ENCODE measurements around the gene TFAM. TPM values are rescaled to one million over a fixed set of nuclear protein-coding genes. Genes with fewer than 3 reads are reported as not detected.

The TFAM gene
- total RNA-seq, 2 experiments from 2014 or later, result 85.4 to 92.5 TPM

DNA sequence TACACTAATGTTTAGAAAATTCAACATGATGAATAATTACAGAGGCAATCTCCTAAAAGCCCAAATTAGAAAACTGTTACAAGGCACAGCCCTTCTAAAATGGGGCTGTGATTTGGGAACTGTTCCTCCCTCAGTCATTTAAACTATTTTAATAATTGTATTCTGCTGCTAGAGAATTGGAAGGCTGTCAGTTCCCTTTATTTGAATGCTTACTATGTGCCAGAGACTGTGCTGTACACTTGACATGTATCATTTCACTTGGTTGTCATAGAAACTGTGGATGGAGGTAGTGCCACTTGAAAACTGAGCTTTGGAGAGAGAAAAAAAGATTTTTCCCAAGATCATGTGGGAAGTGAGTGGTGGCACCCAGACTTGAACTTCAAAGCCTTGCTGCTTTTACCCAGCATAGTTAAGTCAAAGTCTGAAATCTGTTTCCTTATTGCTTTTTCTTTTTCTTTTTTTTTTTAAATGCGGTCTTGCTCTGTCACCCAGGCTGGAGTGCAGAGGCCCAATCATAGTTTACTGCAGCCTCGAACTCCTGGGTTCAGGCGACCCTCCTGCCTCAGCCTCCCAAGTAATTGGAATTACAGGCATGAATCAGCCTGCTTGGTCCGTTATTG, 26.8 kb upstream of the TFAM start:
- ChIA-PET CTCF (no interaction called here), POLR2A (no interaction called here)
- intact Hi-C loops (cut with micrococcal nuclease), result no loop called here
- Mint-ChIP-seq H3K27ac (no peak overlapping the region), H3K4me1 (ENCODE audit: low read depth) (peaks cover 29% of the 10 kb centered on the region), H3K36me3 (peaks cover 3% of the 10 kb centered on the region), H3K27me3 (no peaks in the 10 kb centered on the region), H3K4me3 (no peak overlapping the region), H3K9me3 (no peaks in the 10 kb centered on the region)
- DNase-seq, result no peak

DNA sequence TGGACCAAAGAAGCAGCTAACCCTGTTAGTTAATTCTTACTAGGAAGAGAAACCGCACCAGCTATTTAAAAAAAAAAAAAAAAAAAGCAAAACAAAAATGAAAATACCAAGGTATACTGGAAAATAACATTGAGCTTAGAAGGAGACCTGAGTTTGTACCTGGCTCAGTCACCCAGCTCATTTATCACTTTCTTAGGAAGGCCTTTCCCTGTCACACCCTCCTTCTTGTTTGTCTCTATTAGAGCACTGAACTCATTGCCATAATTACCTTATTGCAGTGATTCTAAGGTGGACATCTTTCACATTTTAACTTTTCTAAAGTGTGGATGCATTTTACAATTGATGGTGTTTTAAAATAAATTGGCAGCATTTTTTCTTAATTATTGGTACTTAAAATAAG, 26.3 kb upstream of the TFAM start:
- ChIA-PET CTCF (no interaction called here), POLR2A (no interaction called here)
- peaks cover 29% of the 10 kb centered on the region for H3K4me1 Mint-ChIP-seq (ENCODE audit: low read depth)
- no peaks in the 10 kb centered on the region for H3K27me3 Mint-ChIP-seq
- H3K36me3 Mint-ChIP-seq, result peaks cover 3% of the 10 kb centered on the region
- H3K9me3 Mint-ChIP-seq, result no peaks in the 10 kb centered on the region
- H3K4me3 Mint-ChIP-seq, result no peak overlapping the region
- intact Hi-C loops (cut with micrococcal nuclease), result no loop called here
- DNase-seq, result no peak
- H3K27ac Mint-ChIP-seq, result no peak overlapping the region

DNA sequence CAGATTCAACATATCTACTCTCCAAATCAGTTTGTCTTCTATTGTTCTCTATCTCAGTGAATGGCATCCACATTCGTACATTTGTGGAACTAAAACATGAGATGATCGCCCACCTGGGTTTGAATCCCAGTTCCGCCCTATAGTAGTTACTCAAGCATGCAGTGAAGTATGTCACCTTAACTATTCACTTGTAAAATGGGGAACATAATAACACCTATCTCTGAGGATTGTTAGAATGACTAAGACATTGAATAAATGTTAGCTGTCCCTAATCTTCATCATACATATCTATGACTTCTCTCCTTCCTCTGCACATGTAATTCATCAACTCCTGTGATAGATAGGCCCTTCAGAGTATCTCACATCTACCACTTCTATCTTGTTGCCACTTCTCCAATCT, 25.7 kb upstream of the TFAM start:
- CTCF ChIA-PET, result interaction anchor here (0.8 kb wide), 1 partner anchor 25 kb away, joined by 3 read pairs; the partner anchor contains the start of gene TFAM
- POLR2A ChIA-PET, result no interaction called here
- DNase-seq, result no peak
- Mint-ChIP-seq H3K36me3 (peaks cover 3% of the 10 kb centered on the region), H3K27ac (no peak overlapping the region), H3K9me3 (no peaks in the 10 kb centered on the region), H3K27me3 (no peaks in the 10 kb centered on the region), H3K4me1 (ENCODE audit: low read depth) (peaks cover 29% of the 10 kb centered on the region), H3K4me3 (no peak overlapping the region)
- intact Hi-C loops (cut with micrococcal nuclease), result no loop called here

DNA sequence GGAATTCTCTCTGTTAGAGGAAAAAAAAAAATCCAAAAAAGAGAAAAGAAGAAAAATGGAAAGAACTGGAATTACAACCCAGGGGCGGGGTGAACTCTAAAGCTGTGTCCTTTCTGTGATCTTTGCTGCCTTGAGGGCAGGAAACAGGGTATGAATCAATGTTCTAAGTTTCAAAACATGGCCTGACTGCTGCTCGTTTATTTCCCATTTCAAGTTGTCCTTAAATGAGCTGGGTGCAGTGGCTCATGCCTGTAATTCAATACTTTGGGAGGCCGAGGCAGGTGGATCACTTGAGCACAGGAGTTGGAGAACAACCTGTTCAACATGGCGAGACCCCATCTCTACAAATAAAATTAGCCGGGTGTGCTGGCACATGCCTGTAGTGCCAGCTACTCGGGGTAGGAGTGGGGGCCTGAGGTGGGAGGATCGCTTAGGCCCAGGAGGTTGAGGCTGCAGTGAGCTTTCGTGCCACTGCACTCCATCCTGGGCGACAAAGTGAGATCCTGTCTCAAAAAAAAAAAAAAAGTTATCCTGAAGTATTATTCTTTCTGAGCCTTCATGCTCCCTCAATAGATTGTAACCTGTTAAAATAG, 24.7 kb upstream of the TFAM start:
- POLR2A ChIA-PET, result interaction anchor here (0.6 kb wide), 1 partner anchor 216 kb away, joined by 4 read pairs; no protein-coding TSS in a partner anchor
- DNase-seq, result no peak
- no peak overlapping the region for H3K27ac Mint-ChIP-seq

DNA sequence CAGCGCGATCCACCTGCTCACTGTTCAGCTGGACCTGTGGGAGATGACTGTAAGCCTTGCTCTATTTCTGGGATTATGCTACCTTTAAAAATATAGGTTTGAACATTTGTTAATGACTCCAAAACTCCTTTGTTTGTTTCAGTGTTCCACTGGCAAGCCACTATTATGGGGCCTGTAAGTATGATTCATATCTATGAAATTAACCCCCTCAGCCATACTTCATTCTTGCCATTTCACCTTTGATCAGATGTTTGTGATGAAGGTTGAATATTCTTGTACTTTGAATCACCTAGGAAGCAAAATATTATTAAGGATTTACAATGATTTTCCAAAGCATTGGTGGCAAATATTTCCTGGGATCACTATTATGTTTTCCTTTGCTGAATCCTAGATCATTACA, 23.9 kb upstream of the TFAM start:
- Mint-ChIP-seq H3K36me3 (peaks cover 7% of the 10 kb centered on the region), H3K9me3 (no peaks in the 10 kb centered on the region), H3K4me1 (ENCODE audit: low read depth) (peaks cover 25% of the 10 kb centered on the region), H3K4me3 (no peak overlapping the region), H3K27ac (no peak overlapping the region), H3K27me3 (no peaks in the 10 kb centered on the region)
- ChIA-PET POLR2A (no interaction called here), CTCF (no interaction called here)
- no peak for DNase-seq
- intact Hi-C loops (cut with micrococcal nuclease), result loop anchor here (2.0 kb wide), 1 partner anchor 27 kb away; the partner anchor contains the start of gene UBE2D1

More for the DNA sequence above, 24.7 kb upstream of the TFAM start:
- peaks cover 7% of the 10 kb centered on the region for H3K36me3 Mint-ChIP-seq
- H3K4me1 Mint-ChIP-seq (ENCODE audit: low read depth), result peaks cover 25% of the 10 kb centered on the region
- intact Hi-C loops (cut with micrococcal nuclease), result loop anchor here (2.0 kb wide), 1 partner anchor 26 kb away; the partner anchor contains the start of gene UBE2D1
- CTCF ChIA-PET, result interaction anchor here (0.8 kb wide), 1 partner anchor 24 kb away, joined by 3 read pairs; the partner anchor contains the start of gene TFAM
- no peaks in the 10 kb centered on the region for H3K27me3 Mint-ChIP-seq
- no peaks in the 10 kb centered on the region for H3K9me3 Mint-ChIP-seq
- H3K4me3 Mint-ChIP-seq, result no peak overlapping the region

DNA sequence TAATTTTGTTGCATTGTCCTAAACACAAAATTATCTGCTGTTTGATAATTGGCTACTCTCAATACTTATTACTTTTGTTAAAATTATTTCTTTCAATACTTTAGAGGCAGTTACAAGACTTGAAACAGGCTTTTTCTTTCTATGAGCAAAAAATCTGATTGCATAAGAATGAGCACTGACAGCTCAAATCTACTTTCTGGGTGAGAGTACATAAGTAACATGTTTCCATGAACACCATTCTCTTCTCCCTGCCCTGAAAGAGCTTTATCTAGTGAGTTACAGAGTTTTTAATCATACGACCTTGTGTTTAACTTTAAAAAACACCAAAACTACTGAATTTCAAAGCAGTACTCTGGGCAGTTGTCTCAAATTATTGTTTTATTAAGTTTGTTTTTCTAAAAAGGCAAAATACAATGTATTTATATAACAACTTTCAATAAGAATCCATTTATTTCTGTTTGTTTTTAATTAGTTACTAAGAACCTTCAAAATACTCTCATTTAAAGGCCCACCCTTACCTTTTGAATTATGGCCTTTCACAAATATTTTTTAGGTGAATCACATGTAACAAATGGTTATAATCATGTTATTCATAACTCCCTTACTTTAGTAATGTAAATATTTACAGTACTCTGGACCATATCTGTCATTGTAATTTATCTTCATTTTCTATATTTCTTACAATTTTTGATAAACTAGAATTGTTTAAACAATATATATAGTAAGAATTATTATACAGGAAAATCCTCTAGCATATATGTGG, 23.0 kb upstream of the TFAM start:
- no peak overlapping the region for H3K27ac Mint-ChIP-seq
- H3K4me3 Mint-ChIP-seq, result no peak overlapping the region
- peaks cover 7% of the 10 kb centered on the region for H3K36me3 Mint-ChIP-seq
- CTCF ChIA-PET, result no interaction called here
- POLR2A ChIA-PET, result no interaction called here
- no peaks in the 10 kb centered on the region for H3K9me3 Mint-ChIP-seq
- intact Hi-C loops (cut with micrococcal nuclease), result no loop called here
- DNase-seq, result no peak
- H3K27me3 Mint-ChIP-seq, result no peaks in the 10 kb centered on the region
- peaks cover 25% of the 10 kb centered on the region for H3K4me1 Mint-ChIP-seq (ENCODE audit: low read depth)

DNA sequence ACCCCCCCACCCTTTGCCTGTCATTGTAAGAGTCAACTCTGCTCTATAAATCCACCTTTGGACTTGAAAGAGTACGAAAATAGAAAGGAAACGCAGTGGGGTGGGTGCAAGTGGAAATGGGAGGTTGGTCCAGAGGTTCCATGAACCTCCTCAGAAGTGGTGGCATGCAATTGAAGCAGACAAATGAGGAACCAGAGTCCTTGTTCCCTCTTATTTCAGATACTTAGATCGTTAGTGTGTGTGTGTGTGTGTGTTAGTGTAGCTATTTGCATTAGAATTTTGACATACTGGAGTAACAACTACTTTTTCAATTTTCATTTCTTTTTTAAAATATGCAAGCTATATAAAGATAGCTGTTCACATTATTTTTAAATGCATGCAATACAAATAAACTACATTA, 18.1 kb upstream of the TFAM start:
- Mint-ChIP-seq H3K36me3 (peaks cover 7% of the 10 kb centered on the region), H3K4me1 (ENCODE audit: low read depth) (no peaks in the 10 kb centered on the region), H3K9me3 (no peaks in the 10 kb centered on the region), H3K27ac (no peak overlapping the region), H3K27me3 (no peaks in the 10 kb centered on the region), H3K4me3 (no peak overlapping the region)
- intact Hi-C loops (cut with micrococcal nuclease), result no loop called here
- CTCF ChIA-PET, result no interaction called here
- POLR2A ChIA-PET, result no interaction called here
- no peak for DNase-seq

DNA sequence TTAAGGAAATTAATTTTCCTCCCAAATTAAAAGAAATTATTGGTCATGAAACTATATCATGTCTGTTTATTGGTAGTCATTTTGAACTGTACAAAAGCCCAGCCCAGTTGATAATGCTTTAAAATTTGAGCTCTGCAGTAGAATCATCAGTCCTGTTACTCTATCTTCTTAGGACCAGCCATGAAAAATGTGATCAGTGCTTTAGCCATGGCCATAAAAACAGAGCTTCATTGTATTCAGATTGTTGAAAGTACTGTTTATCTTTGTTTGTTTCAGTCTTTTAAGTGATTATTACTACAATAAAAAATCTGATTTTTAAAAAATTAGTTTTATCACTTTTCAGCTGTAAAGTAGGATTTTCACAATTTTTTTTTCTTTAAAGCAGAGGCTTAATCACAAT, 13.7 kb upstream of the TFAM start:
- Mint-ChIP-seq H3K27me3 (no peaks in the 10 kb centered on the region), H3K9me3 (no peaks in the 10 kb centered on the region), H3K4me1 (ENCODE audit: low read depth) (no peaks in the 10 kb centered on the region), H3K4me3 (no peak overlapping the region), H3K27ac (no peak overlapping the region), H3K36me3 (no peaks in the 10 kb centered on the region)
- DNase-seq, result no peak
- intact Hi-C loops (cut with micrococcal nuclease), result no loop called here
- POLR2A ChIA-PET, result interaction anchor here (0.9 kb wide), 1 partner anchor 13 kb away, joined by 3 read pairs; no protein-coding TSS in a partner anchor
- CTCF ChIA-PET, result interaction anchor here (0.6 to 0.9 kb wide), 2 partner anchors 13 to 131 kb away, joined by 4 read pairs; no protein-coding TSS in a partner anchor

DNA sequence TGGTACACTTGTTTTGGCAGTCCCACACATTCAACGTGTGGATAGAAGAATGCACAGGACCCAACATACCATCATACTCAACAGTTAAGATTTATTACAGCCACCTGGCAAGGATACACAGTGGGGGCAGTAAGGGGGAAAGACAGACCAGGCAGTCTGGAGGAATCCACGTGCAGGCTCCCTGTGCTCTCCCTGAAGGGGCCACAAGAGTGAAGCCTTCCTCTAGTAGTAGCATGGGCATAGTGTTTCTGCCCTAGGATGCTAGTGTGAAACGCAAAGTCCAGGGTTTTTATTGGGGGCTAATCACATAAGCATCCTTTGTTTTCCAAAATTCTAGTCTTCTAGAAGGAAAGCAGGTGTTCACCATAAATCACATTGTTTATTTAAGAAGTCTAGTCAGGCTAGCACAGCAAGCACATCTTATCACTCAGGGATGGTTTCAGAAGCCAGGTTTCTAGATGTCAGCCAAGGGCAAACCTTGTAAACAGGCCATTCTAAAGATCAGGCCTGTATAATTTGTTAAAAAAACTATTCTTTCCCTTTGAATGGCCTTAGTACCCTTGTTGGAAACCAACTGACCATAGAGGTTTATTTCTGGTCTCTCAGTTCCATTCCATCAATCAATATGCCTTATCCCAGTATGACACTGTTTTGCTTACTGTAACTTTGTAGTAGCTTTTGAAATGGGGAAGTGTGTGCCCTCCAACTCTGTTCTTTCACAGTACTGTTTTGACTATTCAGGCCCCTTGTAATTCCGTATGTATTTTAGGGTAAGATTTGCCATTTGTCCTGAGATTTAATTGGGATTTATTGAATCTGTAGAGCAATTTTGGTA, 12.4 kb upstream of the TFAM start:
- no peak for DNase-seq
- CTCF ChIA-PET, result no interaction called here
- H3K4me1 Mint-ChIP-seq (ENCODE audit: low read depth), result no peaks in the 10 kb centered on the region

DNA sequence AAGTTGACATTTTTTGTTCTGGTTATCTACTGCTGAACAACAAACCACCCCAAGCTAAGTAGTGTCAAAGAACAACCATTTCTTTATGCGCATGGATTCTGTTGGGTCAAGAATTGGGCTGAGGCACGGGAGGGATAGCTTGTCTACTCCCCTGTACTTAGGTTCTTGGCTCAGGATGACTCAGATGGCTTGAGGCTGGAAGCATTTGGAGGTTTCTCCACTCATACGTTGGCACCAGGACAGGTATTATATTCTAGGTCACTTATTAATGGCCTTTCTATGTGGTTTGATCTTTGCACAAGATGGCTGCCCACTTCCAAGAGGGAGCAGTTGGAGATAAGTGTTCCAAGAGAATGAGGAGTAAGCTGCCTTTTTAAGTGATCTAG, 11.8 kb upstream of the TFAM start:
- H3K36me3 Mint-ChIP-seq, result no peaks in the 10 kb centered on the region
- DNase-seq, result no peak
- POLR2A ChIA-PET, result no interaction called here
- no peaks in the 10 kb centered on the region for H3K4me1 Mint-ChIP-seq (ENCODE audit: low read depth)
- CTCF ChIA-PET, result no interaction called here
- no peaks in the 10 kb centered on the region for H3K9me3 Mint-ChIP-seq
- no peaks in the 10 kb centered on the region for H3K27me3 Mint-ChIP-seq
- H3K4me3 Mint-ChIP-seq, result no peak overlapping the region
- intact Hi-C loops (cut with micrococcal nuclease), result no loop called here
- H3K27ac Mint-ChIP-seq, result no peak overlapping the region

More for the DNA sequence above, 12.4 kb upstream of the TFAM start:
- H3K9me3 Mint-ChIP-seq, result no peaks in the 10 kb centered on the region
- no peaks in the 10 kb centered on the region for H3K27me3 Mint-ChIP-seq
- H3K36me3 Mint-ChIP-seq, result no peaks in the 10 kb centered on the region
- H3K27ac Mint-ChIP-seq, result no peak overlapping the region
- POLR2A ChIA-PET, result no interaction called here
- intact Hi-C loops (cut with micrococcal nuclease), result no loop called here
- H3K4me3 Mint-ChIP-seq, result no peak overlapping the region

DNA sequence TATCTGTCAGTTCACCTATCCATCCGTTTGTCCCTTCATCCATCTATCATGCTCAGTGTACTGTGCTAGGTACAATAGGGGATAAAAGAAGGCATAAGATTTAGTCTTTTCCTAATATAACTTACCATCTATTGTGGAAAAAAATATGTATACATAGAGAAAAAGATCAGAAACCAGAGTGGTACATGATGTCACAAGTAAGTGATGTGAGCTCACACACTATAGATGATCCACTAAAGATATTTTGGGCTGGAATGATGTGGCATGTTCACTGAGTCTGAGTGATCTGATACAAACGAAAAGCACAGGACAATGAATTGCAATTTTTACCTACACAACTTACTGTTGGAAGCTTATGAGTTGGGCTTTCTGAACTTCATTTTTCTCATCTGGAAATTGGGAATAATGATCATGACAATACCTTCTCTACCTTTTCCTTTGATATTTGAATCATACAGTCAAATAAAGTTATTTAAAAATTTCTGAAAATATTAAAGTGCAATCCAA, 2.7 kb upstream of the TFAM start:
- Mint-ChIP-seq H3K4me1 (ENCODE audit: low read depth) (peaks cover 25% of the 10 kb centered on the region), H3K27ac (no peak overlapping the region), H3K9me3 (no peaks in the 10 kb centered on the region), H3K27me3 (no peaks in the 10 kb centered on the region), H3K4me3 (no peak overlapping the region), H3K36me3 (peaks cover 12% of the 10 kb centered on the region)
- intact Hi-C loops (cut with micrococcal nuclease), result loop anchor here (10.0 kb wide), 1 partner anchor 132 kb away; the partner anchor contains the start of gene BICC1
- DNase-seq, result no peak
- POLR2A ChIA-PET, result no interaction called here
- CTCF ChIA-PET, result interaction anchor here (3.0 to 3.5 kb wide), 2 partner anchors 47 to 83 kb away, joined by 11 to 15 read pairs; partner anchors contain the start of gene UBE2D1
